B cell (primary cell): ENCODE results near the gene PCDHGA11. TPM values are rescaled to one million over a fixed set of nuclear protein-coding genes. Genes with fewer than 3 reads are reported as not detected.
A peak's percentile ranks its signal among the peaks of the same experiment; 100 is the strongest.

Experiments
- ATAC-seq: fragments of 200-7000 bp; cut with Tn5 transposase; one replicate; pipeline ENCODE4 v1.10.0; 2021; ENCODE audit warnings: low read depth, mild to moderate bottlenecking, moderate number of reproducible peaks, moderate library complexity
- CTCF ChIA-PET: fragments of 350-600 bp; sonication (Branson Sonifier 250); formaldehyde crosslinking; loops from one replicate; lab custom pipeline; 2021; ENCODE audit warnings: antibody characterized with exemption, inconsistent platforms; lab: Charles Lee
- POLR2A ChIA-PET: fragments of 350-600 bp; sonication (Branson Sonifier 250); formaldehyde crosslinking; loops from one replicate; lab custom pipeline; 2021; ENCODE audit warnings: antibody characterized with exemption; lab: Charles Lee
- DNase-seq: peaks from one replicate; pipeline ENCODE4 v3.0.0; 2013
- H2AFZ ChIP-seq: 2 replicates; pipeline ENCODE4 v1.6.1; 2012; ENCODE audit warnings: mild to moderate bottlenecking, low read depth, low read length; ENCODE audit not compliant: insufficient read depth, poor library complexity, severe bottlenecking
- H3K27ac ChIP-seq, 2 donors: 1 replicate in 1 of 2; 2 replicates in 1 of 2; pipeline ENCODE4 v1.5.1; 2012 to 2013; ENCODE audit warnings: low read length in 2 of 2, mild to moderate bottlenecking in 2 of 2, moderate library complexity in 1 of 2
- H3K27me3 ChIP-seq, 4 experiments: fragments of 200-600 bp in 1 of 4; sonication (generic) in 1 of 4; replicated peaks in 1 of 4; 1 replicate in 2 of 4; 2 replicates in 2 of 4; pipeline versions ENCODE4 v1.6.1 to v1.7.0; 2013 to 2016; ENCODE audit warnings: low read length in 3 of 4, mild to moderate bottlenecking in 2 of 4, mixed read lengths in 1 of 4, moderate library complexity in 1 of 4; ENCODE audit not compliant: insufficient read depth in 4 of 4, control insufficient read depth in 3 of 4; ENCODE audit errors: control extremely low read depth in 1 of 4
- H3K36me3 ChIP-seq, 2 experiments: replicated peaks in 1 of 2; 1 replicate in 1 of 2; 2 replicates in 1 of 2; pipeline versions ENCODE4 v1.6.1 to v1.7.1; 2013; ENCODE audit warnings: low read length in 1 of 2; ENCODE audit not compliant: insufficient read depth in 2 of 2, control insufficient read depth in 1 of 2; ENCODE audit errors: control extremely low read depth in 1 of 2, extremely low read depth in 1 of 2
- H3K4me1 ChIP-seq, 2 donors: fragments of 200-600 bp in 1 of 2; sonication (generic) in 1 of 2; 1 replicate in 1 of 2; 2 replicates in 1 of 2; pipeline versions ENCODE4 v1.5.1 to v1.6.1; 2013 to 2017; ENCODE audit warnings: low read length in 2 of 2; ENCODE audit not compliant: control insufficient read depth in 2 of 2, insufficient read depth in 2 of 2
- H3K4me2 ChIP-seq: replicated peaks from 2 replicates; pipeline ENCODE3; 2012; ENCODE audit warnings: mild to moderate bottlenecking, low read depth, low read length; ENCODE audit not compliant: poor library complexity, severe bottlenecking
- H3K4me3 ChIP-seq, 5 experiments: fragments of 200-600 bp in 1 of 5; sonication (generic) in 1 of 5; 1 replicate in 3 of 5; 2 replicates in 2 of 5; pipeline versions ENCODE4 v1.5.1 to v1.7.0; 2011 to 2016; ENCODE audit warnings: low read length in 4 of 5, mild to moderate bottlenecking in 4 of 5, low read depth in 2 of 5, control low read depth in 1 of 5, moderate library complexity in 1 of 5; ENCODE audit not compliant: insufficient read depth in 1 of 5; ENCODE audit errors: control extremely low read depth in 1 of 5, extremely low read depth in 1 of 5
- H3K79me2 ChIP-seq: fragments of 200-600 bp; sonication (generic); one replicate; pipeline ENCODE4 v1.6.0; 2016; ENCODE audit warnings: low read length; ENCODE audit not compliant: control insufficient read depth, insufficient read depth
- H3K9ac ChIP-seq: fragments of 200-600 bp; sonication (generic); 2 replicates; pipeline ENCODE4 v1.6.1; 2017; ENCODE audit warnings: mild to moderate bottlenecking, low read length, moderate library complexity
- H3K9me3 ChIP-seq, 3 donors: one replicate each; pipeline versions ENCODE4 v1.6.1 to v1.7.1; 2013; ENCODE audit warnings: low read length in 2 of 3; ENCODE audit not compliant: control insufficient read depth in 2 of 3, insufficient read depth in 1 of 3; ENCODE audit errors: control extremely low read depth in 1 of 3
- H4K20me1 ChIP-seq: 2 replicates; pipeline ENCODE4 v1.6.0; 2012; ENCODE audit warnings: mild to moderate bottlenecking, low read length; ENCODE audit not compliant: insufficient read depth, control insufficient read depth, poor library complexity, severe bottlenecking
- H3K27ac Mint-ChIP-seq: one replicate; pipeline ENCODE4 v1.8.0; 2021; ENCODE audit warnings: mixed read lengths
- H3K27me3 Mint-ChIP-seq: one replicate; pipeline ENCODE4 v1.8.0; 2021; ENCODE audit warnings: mixed read lengths
- H3K4me1 Mint-ChIP-seq: one replicate; pipeline ENCODE4 v1.8.0; 2021; ENCODE audit warnings: mixed read lengths
- H3K4me3 Mint-ChIP-seq: one replicate; pipeline ENCODE4 v1.8.0; 2021; ENCODE audit warnings: mixed read lengths
- H3K9me3 Mint-ChIP-seq: one replicate; pipeline ENCODE4 v1.8.0; 2022; ENCODE audit warnings: mixed read lengths; ENCODE audit not compliant: insufficient read depth
- CTCF ChIP-seq: fragments of 200-600 bp; IDR thresholded peaks from one replicate; pipeline ENCODE4 v1.8.0; 2022; ENCODE audit warnings: antibody characterized with exemption, mild to moderate bottlenecking
- EZH2 ChIP-seq: IDR thresholded peaks from 2 replicates; pipeline ENCODE4 v1.6.1; 2012; ENCODE audit warnings: borderline replicate concordance, low read depth, mild to moderate bottlenecking, moderate library complexity, low read length; ENCODE audit not compliant: insufficient read depth, poor library complexity, severe bottlenecking
- WGBS: methylation state at CpG from one replicate; pipeline ENCODE4 v1.1.5; 2013; ENCODE audit warnings: missing lambda C conversion rate; ENCODE audit not compliant: insufficient coverage; 5-methylcytosine and 5-hydroxymethylcytosine counted together
- intact Hi-C: fragments of 100-400 bp; cut with micrococcal nuclease; formaldehyde crosslinking; loops from one replicate; pipeline ENCODE4 v1.10.0; 2022
- polyA plus RNA-seq: library from polyadenylated mRNA; depleted of rRNA; stranded (reverse); fragments of >200 nt; gene quantifications from 2 replicates; pipeline ENCODE4 v1.2.3, GENCODE V29; 2012
- total RNA-seq, 2 donors: library from RNA; stranded (reverse); fragments of 120-200 nt in 1 of 2; gene quantifications; 1 replicate in 1 of 2; 2 replicates in 1 of 2; pipeline versions ENCODE4 v1.2.3 to v1.2.4, GENCODE V29; 2013 to 2022

Gene PCDHGA11
- total and polyA plus RNA-seq, 2 donors (not counting 1 experiment from before 2014, with no cell fraction given) = 0.15 to 1.5 TPM

DNA sequence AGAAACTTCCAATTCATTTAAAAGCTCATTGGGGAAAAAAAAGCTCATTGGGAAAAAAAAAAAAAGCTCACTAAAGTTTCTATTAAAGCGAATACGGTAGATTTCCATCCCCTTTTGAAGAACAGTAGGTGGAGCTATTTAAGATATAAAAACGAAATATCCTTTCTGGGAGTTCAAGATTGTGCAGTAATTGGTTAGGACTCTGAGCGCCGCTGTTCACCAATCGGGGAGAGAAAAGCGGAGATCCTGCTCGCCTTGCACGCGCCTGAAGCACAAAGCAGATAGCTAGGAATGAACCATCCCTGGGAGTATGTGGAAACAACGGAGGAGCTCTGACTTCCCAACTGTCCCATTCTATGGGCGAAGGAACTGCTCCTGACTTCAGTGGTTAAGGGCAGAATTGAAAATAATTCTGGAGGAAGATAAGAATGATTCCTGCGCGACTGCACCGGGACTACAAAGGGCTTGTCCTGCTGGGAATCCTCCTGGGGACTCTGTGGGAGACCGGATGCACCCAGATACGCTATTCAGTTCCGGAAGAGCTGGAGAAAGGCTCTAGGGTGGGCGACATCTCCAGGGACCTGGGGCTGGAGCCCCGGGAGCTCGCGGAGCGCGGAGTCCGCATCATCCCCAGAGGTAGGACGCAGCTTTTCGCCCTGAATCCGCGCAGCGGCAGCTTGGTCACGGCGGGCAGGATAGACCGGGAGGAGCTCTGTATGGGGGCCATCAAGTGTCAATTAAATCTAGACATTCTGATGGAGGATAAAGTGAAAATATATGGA, 9.7 kb downstream of the PCDHGA11 start, which contains the start of gene PCDHGA12:
Gene PCDHGA12 (plus strand): TSS at position 176 of the 782 bp plus-strand sequence. CDS start 253 bp downstream, at position 429.
- Mint-ChIP-seq H3K9me3 (peaks cover 3% of the 10 kb centered on the region), H3K4me1 (peaks cover 7% of the 10 kb centered on the region), H3K4me3 (peak within 1 kb of the TSS; percentile 86), H3K27me3 (peaks cover 46% of the 10 kb centered on the region), H3K27ac (peak within 1 kb of the TSS; percentile 29)
- no peaks in the 10 kb centered on the region for H3K36me3 ChIP-seq
- H3K27me3 ChIP-seq = peaks cover 0 to 57% (median 30%) of the 10 kb centered on the region in 4 experiments
- ChIA-PET CTCF (interaction anchor here (0.7 to 4.4 kb wide), 34 partner anchors 9 to 677 kb away, joined by 3 to 68 read pairs (median 4); partner anchors contain the start of genes PCDHGA10, PCDHGA11, PCDHGA9 and PCDHGB3), POLR2A (interaction anchor here (0.5 to 1.6 kb wide), 2 partner anchors 116 to 133 kb away, joined by 3 to 7 read pairs; no protein-coding TSS in a partner anchor)
- ATAC-seq (peak; percentile 82), DNase-seq (peak; percentile 65)
- H3K4me2 ChIP-seq = peak within 1 kb of the TSS; percentile 38
- peaks cover 0 to 57% (median 26%) of the 10 kb centered on the region in 3 donors for H3K9me3 ChIP-seq
- peak within 1 kb of the TSS; percentile 34 for H3K9ac ChIP-seq
- TF ChIP-seq EZH2 (no peak), CTCF (peak; percentile 68)
- intact Hi-C loops = loop anchor here (1.0 to 2.0 kb wide), 2 partner anchors 94 to 188 kb away; partner anchors contain the start of gene DIAPH1
- peak within 1 kb of the TSS; percentile 49 for H2AFZ ChIP-seq
- H3K27ac ChIP-seq = no peak within 1 kb of the TSS
- H4K20me1 ChIP-seq = no peaks in the 10 kb centered on the region
- H3K4me1 ChIP-seq = peaks cover 15 to 17% of the 10 kb centered on the region in 2 donors
- peak within 1 kb of the TSS in 4 of 5 experiments; percentile 30 to 35 (median 32) for H3K4me3 ChIP-seq
- H3K79me2 ChIP-seq = no peaks in the 10 kb centered on the region
- 15% methylated on average over 29 of the region's 33 CpGs for WGBS
